Measurements from ENCODE around the gene ESM1. TPM values are rescaled to one million over a fixed set of nuclear protein-coding genes. Genes with fewer than 3 reads are reported as not detected.
"Not testable (repeated sequence)": the region's sequence is repeated elsewhere in the genome, so short reads cannot be mapped to it uniquely, and the experiment has no call there.

ESM1 gene
- total RNA-seq, 1 experiment from 2014 or later, result not detected

DNA sequence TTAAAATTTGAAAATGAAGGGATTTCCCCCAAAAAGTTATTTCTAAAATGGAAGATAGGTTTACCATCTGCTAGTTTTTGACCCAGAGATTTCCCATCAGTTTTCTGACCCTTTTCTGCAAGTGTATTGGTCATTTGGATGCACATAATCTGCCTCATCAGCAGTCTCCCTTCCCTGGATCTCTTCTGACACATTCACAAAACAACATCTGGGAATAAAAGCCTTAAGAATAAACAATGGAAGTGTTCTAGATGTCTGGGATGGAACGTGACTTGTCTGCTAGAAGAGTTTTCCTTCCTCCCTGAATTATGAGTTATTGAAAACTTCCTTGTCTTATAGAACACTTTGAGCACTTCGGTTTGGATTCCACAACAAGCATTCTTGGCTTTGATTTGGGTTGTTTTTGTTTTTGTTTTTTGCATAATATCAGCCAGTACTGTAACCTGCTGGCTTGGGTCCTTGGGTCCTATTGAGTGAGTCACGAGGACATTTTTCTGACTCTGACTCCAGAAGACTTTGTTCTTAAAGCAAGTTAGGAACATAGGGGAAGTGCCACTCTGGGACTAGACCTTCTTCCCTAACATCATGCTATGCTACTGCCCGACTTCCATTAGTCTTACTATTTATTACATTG lies 18.2 kb upstream of the ESM1 start:
- intact Hi-C loops (cut with micrococcal nuclease; ENCODE audit: unreplicated experiment) (no loop called here), in situ Hi-C loops (cut with HindIII; ENCODE audit: low pct_unique_long_range_greater_than_20kb, low sequenced_read_pairs) (no loop called here)
- Histone ChIP-seq H3K27me3 (ENCODE audit: control insufficient read depth, insufficient read depth, low read length) (no peaks in the 10 kb centered on the region), H3K27ac (ENCODE audit: low read length) (no peak overlapping the region), H3K9me3 (ENCODE audit: control insufficient read depth, insufficient read depth, low read depth, low read length) (no peaks in the 10 kb centered on the region), H3K4me1 (ENCODE audit: control insufficient read depth, insufficient read depth, low read length) (no peaks in the 10 kb centered on the region), H3K4me3 (ENCODE audit: low read depth in 2 of 2, low read length in 2 of 2) (no peak overlapping the region), H3K36me3 (ENCODE audit: control insufficient read depth, insufficient read depth, low read length) (no peaks in the 10 kb centered on the region)
- ATAC-seq (no peak), DNase-seq (ENCODE audit: low read depth, low spot score) (no peak)
- BruUV-seq (replicated peaks), result no TSS peak
- POLR2A ChIA-PET, result no interaction called here
- CTCF ChIA-PET, result no interaction called here
- TF ChIP-seq, protein P1, sequence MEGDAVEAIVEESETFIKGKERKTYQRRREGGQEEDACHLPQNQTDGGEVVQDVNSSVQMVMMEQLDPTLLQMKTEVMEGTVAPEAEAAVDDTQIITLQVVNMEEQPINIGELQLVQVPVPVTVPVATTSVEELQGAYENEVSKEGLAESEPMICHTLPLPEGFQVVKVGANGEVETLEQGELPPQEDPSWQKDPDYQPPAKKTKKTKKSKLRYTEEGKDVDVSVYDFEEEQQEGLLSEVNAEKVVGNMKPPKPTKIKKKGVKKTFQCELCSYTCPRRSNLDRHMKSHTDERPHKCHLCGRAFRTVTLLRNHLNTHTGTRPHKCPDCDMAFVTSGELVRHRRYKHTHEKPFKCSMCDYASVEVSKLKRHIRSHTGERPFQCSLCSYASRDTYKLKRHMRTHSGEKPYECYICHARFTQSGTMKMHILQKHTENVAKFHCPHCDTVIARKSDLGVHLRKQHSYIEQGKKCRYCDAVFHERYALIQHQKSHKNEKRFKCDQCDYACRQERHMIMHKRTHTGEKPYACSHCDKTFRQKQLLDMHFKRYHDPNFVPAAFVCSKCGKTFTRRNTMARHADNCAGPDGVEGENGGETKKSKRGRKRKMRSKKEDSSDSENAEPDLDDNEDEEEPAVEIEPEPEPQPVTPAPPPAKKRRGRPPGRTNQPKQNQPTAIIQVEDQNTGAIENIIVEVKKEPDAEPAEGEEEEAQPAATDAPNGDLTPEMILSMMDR (IDR thresholded peaks at IDR 0.05), result no peak
- TF ChIP-seq SIN3A (IDR thresholded peaks at IDR 0.05; ENCODE audit: borderline replicate concordance, insufficient read depth, low read depth, low read length) (no peak), TCF7L2 (IDR thresholded peaks at IDR 0.05; ENCODE audit: low read depth, low read length) (no peak), POLR2AphosphoS5 (IDR thresholded peaks at IDR 0.05; ENCODE audit: low read depth, low read length) (no peak)
- TF ChIP-seq, protein P2, sequence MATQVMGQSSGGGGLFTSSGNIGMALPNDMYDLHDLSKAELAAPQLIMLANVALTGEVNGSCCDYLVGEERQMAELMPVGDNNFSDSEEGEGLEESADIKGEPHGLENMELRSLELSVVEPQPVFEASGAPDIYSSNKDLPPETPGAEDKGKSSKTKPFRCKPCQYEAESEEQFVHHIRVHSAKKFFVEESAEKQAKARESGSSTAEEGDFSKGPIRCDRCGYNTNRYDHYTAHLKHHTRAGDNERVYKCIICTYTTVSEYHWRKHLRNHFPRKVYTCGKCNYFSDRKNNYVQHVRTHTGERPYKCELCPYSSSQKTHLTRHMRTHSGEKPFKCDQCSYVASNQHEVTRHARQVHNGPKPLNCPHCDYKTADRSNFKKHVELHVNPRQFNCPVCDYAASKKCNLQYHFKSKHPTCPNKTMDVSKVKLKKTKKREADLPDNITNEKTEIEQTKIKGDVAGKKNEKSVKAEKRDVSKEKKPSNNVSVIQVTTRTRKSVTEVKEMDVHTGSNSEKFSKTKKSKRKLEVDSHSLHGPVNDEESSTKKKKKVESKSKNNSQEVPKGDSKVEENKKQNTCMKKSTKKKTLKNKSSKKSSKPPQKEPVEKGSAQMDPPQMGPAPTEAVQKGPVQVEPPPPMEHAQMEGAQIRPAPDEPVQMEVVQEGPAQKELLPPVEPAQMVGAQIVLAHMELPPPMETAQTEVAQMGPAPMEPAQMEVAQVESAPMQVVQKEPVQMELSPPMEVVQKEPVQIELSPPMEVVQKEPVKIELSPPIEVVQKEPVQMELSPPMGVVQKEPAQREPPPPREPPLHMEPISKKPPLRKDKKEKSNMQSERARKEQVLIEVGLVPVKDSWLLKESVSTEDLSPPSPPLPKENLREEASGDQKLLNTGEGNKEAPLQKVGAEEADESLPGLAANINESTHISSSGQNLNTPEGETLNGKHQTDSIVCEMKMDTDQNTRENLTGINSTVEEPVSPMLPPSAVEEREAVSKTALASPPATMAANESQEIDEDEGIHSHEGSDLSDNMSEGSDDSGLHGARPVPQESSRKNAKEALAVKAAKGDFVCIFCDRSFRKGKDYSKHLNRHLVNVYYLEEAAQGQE (IDR thresholded peaks at IDR 0.05; ENCODE audit: insufficient read depth in 1 of 2, low read depth in 2 of 2, low read length in 1 of 2), result no peak

DNA sequence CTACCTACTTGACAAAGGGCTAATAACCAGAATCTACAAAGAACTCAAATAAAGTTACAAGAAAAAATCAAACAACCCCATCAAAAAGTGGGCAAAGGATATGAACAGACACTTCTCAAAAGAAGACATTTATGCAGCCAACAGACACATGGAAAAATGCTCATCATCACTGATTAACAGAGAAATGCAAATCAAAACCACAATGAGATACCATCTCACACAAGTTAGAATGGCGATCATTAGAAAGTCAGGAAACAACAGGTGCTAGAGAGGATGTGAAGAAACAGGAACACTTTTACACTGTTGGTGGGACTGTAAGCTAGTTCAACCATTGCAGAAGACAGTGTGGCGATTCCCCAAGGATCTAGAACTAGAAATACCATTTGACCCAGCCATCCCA lies 16.8 kb upstream of the ESM1 start:
- H3K36me3 ChIP-seq (ENCODE audit: control insufficient read depth, insufficient read depth, low read length); CTCF ChIA-PET; intact Hi-C loops (cut with micrococcal nuclease; ENCODE audit: unreplicated experiment); DNase-seq (ENCODE audit: low read depth, low spot score); H3K9me3 ChIP-seq (ENCODE audit: control insufficient read depth, insufficient read depth, low read depth, low read length); H3K4me1 ChIP-seq (ENCODE audit: control insufficient read depth, insufficient read depth, low read length); H3K27me3 ChIP-seq (ENCODE audit: control insufficient read depth, insufficient read depth, low read length); H3K27ac ChIP-seq (ENCODE audit: low read length); BruUV-seq (replicated peaks); H3K4me3 ChIP-seq (ENCODE audit: low read depth in 2 of 2, low read length in 2 of 2); ATAC-seq; in situ Hi-C loops (cut with HindIII; ENCODE audit: low pct_unique_long_range_greater_than_20kb, low sequenced_read_pairs): not testable (repeated sequence)
- POLR2A ChIA-PET, result interaction anchor here (0.6 kb wide), 1 partner anchor 30 kb away, joined by 9 read pairs; no protein-coding TSS in a partner anchor

DNA sequence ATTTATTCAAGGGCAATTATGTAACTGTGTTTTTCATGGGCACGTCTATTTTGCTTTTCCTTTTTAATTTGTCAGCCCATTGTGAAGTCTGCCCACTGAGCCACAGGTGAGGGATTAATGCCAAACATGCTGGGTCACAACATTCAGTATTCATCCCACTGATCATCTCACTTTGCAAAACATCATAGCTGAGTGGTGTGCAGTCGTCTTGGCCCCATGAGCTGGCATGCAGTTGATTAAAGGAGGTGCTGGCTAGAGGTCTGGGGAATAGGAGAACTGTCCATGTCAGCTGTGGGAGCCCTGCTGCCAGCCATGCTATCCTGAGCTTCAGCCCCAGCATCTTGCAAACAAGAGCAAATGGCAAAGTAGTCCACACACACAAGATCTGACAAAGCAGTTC lies 11.7 kb upstream of the ESM1 start:
- H3K4me3 ChIP-seq (ENCODE audit: low read depth in 2 of 2, low read length in 2 of 2), result no peak overlapping the region
- H3K36me3 ChIP-seq (ENCODE audit: control insufficient read depth, insufficient read depth, low read length), result no peaks in the 10 kb centered on the region
- in situ Hi-C loops (cut with HindIII; ENCODE audit: low pct_unique_long_range_greater_than_20kb, low sequenced_read_pairs), result no loop called here
- BruUV-seq (replicated peaks), result no TSS peak
- POLR2A ChIA-PET, result no interaction called here
- no peak for ATAC-seq
- CTCF ChIA-PET, result no interaction called here
- TF ChIP-seq, protein P1 (IDR thresholded peaks at IDR 0.05), result no peak
- TF ChIP-seq TCF7L2 (IDR thresholded peaks at IDR 0.05; ENCODE audit: low read depth, low read length) (no peak), SIN3A (IDR thresholded peaks at IDR 0.05; ENCODE audit: borderline replicate concordance, insufficient read depth, low read depth, low read length) (no peak), POLR2AphosphoS5 (IDR thresholded peaks at IDR 0.05; ENCODE audit: low read depth, low read length) (no peak)
- TF ChIP-seq, protein P2 (IDR thresholded peaks at IDR 0.05; ENCODE audit: insufficient read depth in 1 of 2, low read depth in 2 of 2, low read length in 1 of 2), result no peak
- 0 out of 2 replicates have a peak, but pooled peaks cover 2% of the 10 kb centered on the region for H3K27me3 ChIP-seq (ENCODE audit: control insufficient read depth, insufficient read depth, low read length)
- no peak for DNase-seq (ENCODE audit: low read depth, low spot score)
- H3K4me1 ChIP-seq (ENCODE audit: control insufficient read depth, insufficient read depth, low read length), result no peaks in the 10 kb centered on the region
- no peak overlapping the region for H3K27ac ChIP-seq (ENCODE audit: low read length)
- H3K9me3 ChIP-seq (ENCODE audit: control insufficient read depth, insufficient read depth, low read depth, low read length), result no peaks in the 10 kb centered on the region
- intact Hi-C loops (cut with micrococcal nuclease; ENCODE audit: unreplicated experiment), result no loop called here

Measured in Panc1 (cell line).